KOPT-K1 (cell line): Measurements from ENCODE around the gene LIPC.

ENCODE experiments used
- H3K27ac ChIP-seq: fragments of 200-600 bp; sonication (generic); 2 replicates; pipeline ENCODE4 v1.5.1; 2016; ENCODE audit warnings: antibody characterized with exemption, mild to moderate bottlenecking, low read depth, low read length; ENCODE audit not compliant: poor library complexity, severe bottlenecking
- H3K36me3 ChIP-seq: fragments of 200-600 bp; sonication (generic); 2 replicates; pipeline ENCODE4 v1.5.1; 2017; ENCODE audit warnings: antibody characterized with exemption, mild to moderate bottlenecking, low read length, moderate library complexity; ENCODE audit not compliant: insufficient read depth
- H3K9me3 ChIP-seq: fragments of 200-600 bp; sonication (generic); 2 replicates; pipeline ENCODE4 v1.5.1; 2017; ENCODE audit warnings: antibody characterized with exemption, low read length, mild to moderate bottlenecking; ENCODE audit not compliant: insufficient read depth, poor library complexity, severe bottlenecking

The LIPC gene

GRCh38 chr15:58611731-58612676 is 180.2 kb downstream of the LIPC start:
- Histone ChIP-seq H3K9me3 (peaks cover 22% of the 10 kb centered on the region), H3K36me3 (peaks cover 66% of the 10 kb centered on the region), H3K27ac (peak overlapping the region; percentile 52)

- Histone ChIP-seq H3K9me3 (peaks cover 38% of the 10 kb centered on the region), H3K36me3 (peaks cover 74% of the 10 kb centered on the region), H3K27ac (no peak overlapping the region)
Measured at GRCh38 chr15:58616171-58616570, 184.4 kb downstream of the LIPC start.
